Tibial nerve (tissue), 3 donors: ENCODE measurements around the gene DGCR6L.

Source experiments
- POLR2A ChIP-seq, 2 donors: fragments of 450-650 bp; IDR thresholded peaks; one replicate each; pipeline ENCODE4 v1.6.1; 2017; ENCODE audit warnings: antibody characterized with exemption in 2 of 2, mild to moderate bottlenecking in 2 of 2, moderate library complexity in 2 of 2
- TF ChIP-seq, protein P1 (sequence below), 5 experiments: fragments of 200-600 bp in 3 of 5; fragments of 450-650 bp in 2 of 5; sonication (generic) in 3 of 5; IDR thresholded peaks; one replicate each; pipeline ENCODE4 v1.5.1; 2016 to 2019; ENCODE audit warnings: antibody characterized with exemption in 5 of 5, mild to moderate bottlenecking in 3 of 5, moderate library complexity in 2 of 5

- TF ChIP-seq, protein P1, sequence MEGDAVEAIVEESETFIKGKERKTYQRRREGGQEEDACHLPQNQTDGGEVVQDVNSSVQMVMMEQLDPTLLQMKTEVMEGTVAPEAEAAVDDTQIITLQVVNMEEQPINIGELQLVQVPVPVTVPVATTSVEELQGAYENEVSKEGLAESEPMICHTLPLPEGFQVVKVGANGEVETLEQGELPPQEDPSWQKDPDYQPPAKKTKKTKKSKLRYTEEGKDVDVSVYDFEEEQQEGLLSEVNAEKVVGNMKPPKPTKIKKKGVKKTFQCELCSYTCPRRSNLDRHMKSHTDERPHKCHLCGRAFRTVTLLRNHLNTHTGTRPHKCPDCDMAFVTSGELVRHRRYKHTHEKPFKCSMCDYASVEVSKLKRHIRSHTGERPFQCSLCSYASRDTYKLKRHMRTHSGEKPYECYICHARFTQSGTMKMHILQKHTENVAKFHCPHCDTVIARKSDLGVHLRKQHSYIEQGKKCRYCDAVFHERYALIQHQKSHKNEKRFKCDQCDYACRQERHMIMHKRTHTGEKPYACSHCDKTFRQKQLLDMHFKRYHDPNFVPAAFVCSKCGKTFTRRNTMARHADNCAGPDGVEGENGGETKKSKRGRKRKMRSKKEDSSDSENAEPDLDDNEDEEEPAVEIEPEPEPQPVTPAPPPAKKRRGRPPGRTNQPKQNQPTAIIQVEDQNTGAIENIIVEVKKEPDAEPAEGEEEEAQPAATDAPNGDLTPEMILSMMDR (IDR thresholded peaks at IDR 0.05): no peak
- no peak for TF ChIP-seq POLR2A (IDR thresholded peaks at IDR 0.05)
These were observed 44.0 kb downstream of the DGCR6L start for GRCh38 chr22:20275836-20276235.
